ENCODE data around the gene RLN1.
"Not testable (repeated sequence)": the region's sequence is repeated elsewhere in the genome, so short reads cannot be mapped to it uniquely, and the experiment has no call there.

The RLN1 gene

GRCh38 chr9:5338992-5339981 is at the start of gene RLN1:
TSS of gene RLN1 (minus strand) at chr9:5339876. CDS start at chr9:5339746, 130 bp downstream.
- DNase-seq (ENCODE audit: low read depth in 2 of 2), result not testable (repeated sequence)

- DNase-seq (ENCODE audit: low read depth in 2 of 2), result peak; percentile 73 to 76
These were observed 49.5 kb upstream of the RLN1 start for GRCh38 chr9:5389109-5389732.

GRCh38 chr9:5388026-5388819 is 48.5 kb upstream of the RLN1 start:
- DNase-seq (ENCODE audit: low read depth in 2 of 2), result peak in 1 of 2 experiments; percentile 15

GRCh38 chr9:5384436-5384835 is 44.8 kb upstream of the RLN1 start:
- DNase-seq (ENCODE audit: low read depth in 2 of 2), result no peak

GRCh38 chr9:5382479-5382878 is 42.8 kb upstream of the RLN1 start:
- DNase-seq (ENCODE audit: low read depth in 2 of 2), result no peak

- no peak for DNase-seq (ENCODE audit: low read depth in 2 of 2)
These were observed 36.3 kb upstream of the RLN1 start for GRCh38 chr9:5375790-5376477.

GRCh38 chr9:5375091-5375490 is 35.4 kb upstream of the RLN1 start:
- DNase-seq (ENCODE audit: low read depth in 2 of 2), result no peak

- DNase-seq (ENCODE audit: low read depth in 2 of 2), result no peak
These were observed 24.8 kb upstream of the RLN1 start for GRCh38 chr9:5364294-5365024.

GRCh38 chr9:5361326-5362010 is 21.8 kb upstream of the RLN1 start:
- no peak for DNase-seq (ENCODE audit: low read depth in 2 of 2)

- no peak for DNase-seq (ENCODE audit: low read depth in 2 of 2)
These were observed 20.7 kb upstream of the RLN1 start for GRCh38 chr9:5360341-5360740.

- DNase-seq (ENCODE audit: low read depth in 2 of 2), result no peak
These were observed 17.9 kb upstream of the RLN1 start for GRCh38 chr9:5357431-5358105.

GRCh38 chr9:5355817-5356216 is 16.1 kb upstream of the RLN1 start:
- DNase-seq (ENCODE audit: low read depth in 2 of 2), result no peak

- DNase-seq (ENCODE audit: low read depth in 2 of 2), result no peak
These were observed 15.6 kb upstream of the RLN1 start for GRCh38 chr9:5355226-5355625.

GRCh38 chr9:5354184-5354583 is 14.5 kb upstream of the RLN1 start:
- no peak for DNase-seq (ENCODE audit: low read depth in 2 of 2)

GRCh38 chr9:5352637-5353248 is 13.1 kb upstream of the RLN1 start:
- DNase-seq (ENCODE audit: low read depth in 2 of 2), result no peak

GRCh38 chr9:5336688-5337087 is 3.0 kb downstream of the RLN1 start:
- no peak for DNase-seq (ENCODE audit: low read depth in 2 of 2)

GRCh38 chr9:5331276-5331675 is 8.4 kb downstream of the RLN1 start:
- not testable (repeated sequence) for DNase-seq (ENCODE audit: low read depth in 2 of 2)

GRCh38 chr9:5326893-5327548 is 12.7 kb downstream of the RLN1 start:
- DNase-seq (ENCODE audit: low read depth in 2 of 2), result no peak

GRCh38 chr9:5326187-5326586 is 13.5 kb downstream of the RLN1 start:
- DNase-seq (ENCODE audit: low read depth in 2 of 2), result no peak
